GM18909 (cell line): ENCODE results near the gene REM2.
"Not testable (repeated sequence)": the region's sequence is repeated elsewhere in the genome, so short reads cannot be mapped to it uniquely, and the experiment has no call there.

Source experiments
- ATAC-seq: cut with Tn5 transposase; IDR thresholded peaks from one replicate; pipeline ENCODE4 v1.9.1; 2021; ENCODE audit warnings: mild to moderate bottlenecking; ENCODE audit not compliant: unreplicated experiment, poor library complexity

REM2 gene

DNA sequence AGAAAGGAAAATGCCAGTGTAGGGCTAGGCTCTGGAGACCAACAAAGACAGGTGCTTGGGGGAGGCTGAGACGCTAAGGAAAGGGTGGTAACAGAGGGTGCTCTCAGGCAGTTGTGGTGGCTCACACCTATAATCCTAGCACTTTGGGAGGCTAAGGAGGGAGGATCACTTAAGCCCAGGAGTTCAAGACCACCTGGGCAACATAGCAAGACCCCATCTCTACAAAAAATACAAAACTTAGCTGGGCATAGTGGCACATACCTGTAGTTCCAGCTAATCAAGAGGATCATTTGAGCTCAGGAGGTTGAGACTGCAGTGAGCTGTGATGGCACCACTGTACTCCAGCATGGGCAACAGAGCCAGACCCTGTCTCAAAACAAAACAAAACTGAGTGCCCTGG, 12.4 kb downstream of the REM2 start:
- ATAC-seq, result no peak

DNA sequence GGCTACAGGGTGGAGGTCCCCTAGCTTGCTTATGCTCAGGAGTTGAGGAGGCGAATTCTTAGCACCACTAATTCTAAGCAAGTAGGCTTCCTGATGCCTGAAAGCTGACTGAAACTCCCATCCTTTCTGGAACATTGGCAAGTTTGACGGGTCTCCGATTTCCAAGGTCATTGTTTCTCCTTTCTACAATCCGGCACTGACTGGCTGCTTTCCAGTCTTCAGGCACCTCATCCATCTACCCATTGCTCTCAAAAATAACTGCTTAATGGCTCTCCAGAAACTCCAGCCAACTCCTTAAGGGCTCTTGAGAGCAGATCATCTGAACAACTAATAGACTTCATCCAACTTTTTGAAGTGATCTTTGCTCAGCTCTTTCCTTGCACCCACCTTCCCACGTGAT, 13.3 kb downstream of the REM2 start:
- no peak for ATAC-seq

DNA sequence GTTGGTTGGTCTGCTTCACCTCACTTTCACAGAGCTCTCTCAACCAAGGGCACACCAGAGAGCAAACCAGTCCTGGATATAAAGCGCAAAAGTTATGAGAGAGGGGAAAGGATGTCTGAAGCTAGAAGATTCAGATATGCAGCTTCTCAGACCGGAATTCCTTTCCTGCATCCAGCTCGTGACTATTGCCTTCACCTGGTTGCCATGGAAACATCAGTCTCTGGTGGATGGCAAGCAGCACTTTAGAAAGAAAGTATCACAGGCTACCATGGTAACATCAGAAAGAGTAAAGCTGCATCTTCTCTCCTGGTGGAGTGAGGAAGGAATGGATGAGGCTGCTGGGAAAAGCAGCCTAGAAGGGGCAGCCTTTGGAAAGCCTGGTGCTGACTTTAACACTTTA, 13.7 kb downstream of the REM2 start:
- ATAC-seq, result no peak

DNA sequence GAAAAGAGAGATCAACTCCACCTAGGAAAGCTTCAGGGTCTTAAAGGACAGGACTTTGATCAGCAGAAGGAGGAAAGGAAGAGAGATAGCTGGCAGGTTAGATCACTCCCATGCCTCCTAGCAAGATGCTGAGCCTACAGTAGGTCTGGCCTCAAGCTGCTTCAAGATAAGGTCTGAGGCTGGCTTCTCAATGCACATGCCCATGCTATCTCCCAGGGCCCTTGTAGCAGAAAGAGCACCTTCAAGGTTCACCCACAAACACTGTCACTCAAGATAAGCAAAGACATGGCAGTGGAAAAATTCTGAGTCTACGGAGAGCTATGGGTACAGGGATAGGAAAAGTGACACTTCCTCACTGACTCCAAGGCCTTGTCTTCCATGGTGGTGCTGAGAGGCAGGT, 14.3 kb downstream of the REM2 start:
- ATAC-seq, result no peak

DNA sequence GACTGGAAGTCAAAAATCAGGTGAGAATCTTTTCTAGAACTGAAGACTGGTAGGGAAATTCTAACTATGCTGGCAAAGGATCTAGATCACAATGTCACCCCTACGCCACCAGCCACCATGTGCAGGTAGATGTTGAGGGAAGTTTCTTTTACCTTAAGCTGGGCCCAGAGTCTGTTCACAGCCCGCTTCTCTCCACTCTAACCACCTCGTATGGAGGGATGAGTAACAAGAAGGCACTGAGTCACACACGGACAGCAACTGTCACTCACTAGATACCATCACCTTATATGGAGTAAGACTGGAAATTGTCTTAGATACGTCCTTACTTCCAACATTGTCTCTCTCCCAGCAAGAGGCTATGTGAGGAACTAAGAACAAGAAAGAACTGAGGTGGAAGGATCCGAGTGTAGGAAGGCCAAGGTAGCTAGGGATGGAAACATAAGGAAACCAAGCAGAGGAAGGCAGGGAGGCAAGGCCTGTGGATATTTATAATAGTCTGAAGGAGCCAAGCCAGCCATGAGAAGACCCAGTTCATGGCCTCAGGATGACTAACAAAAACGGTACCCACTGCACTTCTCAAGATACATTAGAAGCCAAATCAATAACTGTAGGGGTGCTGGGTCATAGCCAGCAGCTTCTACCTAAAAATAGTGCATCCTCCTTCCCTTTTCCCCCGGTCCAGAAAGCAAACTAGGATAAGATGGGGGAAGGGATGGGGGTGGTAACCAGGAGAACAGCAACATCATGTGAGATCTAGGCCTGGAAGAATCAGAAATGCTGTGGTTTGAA, 15.5 kb downstream of the REM2 start:
- ATAC-seq, result no peak

DNA sequence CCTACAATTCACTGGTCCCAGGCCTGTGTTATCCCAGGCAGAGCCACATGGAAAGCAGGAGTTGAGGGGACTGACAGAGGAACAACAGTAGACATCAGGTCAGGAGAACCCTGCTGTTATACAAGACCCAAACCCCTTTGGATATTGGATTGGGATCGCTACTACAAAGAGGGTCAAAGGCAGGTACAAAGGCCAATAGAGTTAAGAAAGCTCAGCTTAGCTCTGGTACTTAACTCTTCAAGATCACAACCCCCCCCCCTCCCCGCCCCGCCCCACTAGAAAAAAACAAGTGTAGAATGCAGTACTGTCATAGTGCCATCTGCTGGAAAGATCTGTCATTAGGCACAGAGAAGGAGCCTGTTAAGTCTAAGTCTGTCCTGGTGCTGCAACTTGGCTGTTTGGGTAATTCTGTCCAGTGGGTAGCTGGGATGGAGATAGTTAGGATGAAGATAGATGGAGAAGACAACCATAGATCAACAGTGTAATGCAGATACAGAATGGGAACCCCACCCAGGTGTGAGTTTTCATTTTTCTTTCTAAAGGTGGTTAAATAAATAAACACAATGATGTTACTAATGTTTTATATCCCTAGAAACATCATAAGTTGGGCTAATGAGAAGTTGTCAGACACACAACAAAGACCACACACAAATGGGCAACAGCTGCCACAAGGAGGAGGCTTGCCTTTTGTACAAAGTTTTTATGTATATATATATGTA, 17.2 kb downstream of the REM2 start:
- peak; percentile 60 for ATAC-seq

DNA sequence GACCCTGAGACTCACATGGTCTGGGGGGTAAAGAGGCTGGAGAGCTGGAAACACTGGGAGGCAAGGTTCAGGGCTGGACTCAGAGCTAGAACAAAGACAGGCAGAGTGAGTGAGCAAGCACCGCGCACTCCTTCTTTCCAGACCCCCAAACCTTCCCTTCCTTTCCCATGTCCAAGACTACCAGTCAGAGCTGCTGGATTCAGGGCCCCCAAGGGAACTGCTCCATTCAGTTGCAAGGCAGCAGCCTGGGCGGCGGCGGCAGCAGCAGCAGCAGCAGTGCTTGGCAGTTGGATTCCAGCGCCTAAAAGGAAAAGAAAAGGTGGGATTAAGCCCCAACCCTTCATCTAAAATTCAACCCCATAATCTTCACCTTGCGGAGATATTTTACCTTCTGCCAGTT, 18.8 kb downstream of the REM2 start:
- ATAC-seq, result no peak

DNA sequence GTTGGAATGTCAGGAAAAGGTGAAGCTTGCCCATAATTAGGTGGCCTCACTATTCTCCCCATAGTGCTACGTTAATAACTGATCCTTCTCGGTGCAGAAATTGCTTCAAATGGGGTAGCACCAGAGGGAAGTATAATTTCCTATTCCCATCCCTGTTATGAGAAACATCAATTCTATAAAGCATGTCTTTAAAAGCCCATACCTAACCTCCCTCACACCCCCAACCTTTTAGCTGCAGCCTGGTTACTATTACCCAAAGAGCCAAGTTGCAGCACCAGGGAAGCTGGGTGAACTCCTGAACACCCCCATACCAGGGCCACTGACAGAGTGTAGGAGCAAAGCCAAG, 20.7 kb downstream of the REM2 start:
- ATAC-seq, result no peak

DNA sequence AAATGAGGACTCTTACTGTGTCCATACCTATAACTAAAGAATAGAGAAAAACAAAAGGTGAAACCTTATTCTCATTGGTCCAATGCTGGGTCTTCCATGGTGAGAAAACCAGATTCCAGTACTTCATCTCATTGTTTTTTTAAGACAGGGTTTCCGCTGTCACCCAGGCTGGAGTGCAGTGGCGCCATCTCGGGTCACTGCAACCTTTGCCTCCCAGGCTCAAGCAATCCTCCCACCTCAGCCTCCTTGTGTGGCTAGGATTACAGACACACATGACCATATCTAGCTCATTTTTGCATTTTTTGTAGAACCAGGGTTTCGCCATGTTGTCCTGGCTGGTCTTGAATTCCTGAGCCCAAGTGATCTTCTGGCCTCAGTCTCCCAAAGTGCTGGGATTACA, 22.6 kb downstream of the REM2 start:
- ATAC-seq, result no peak

DNA sequence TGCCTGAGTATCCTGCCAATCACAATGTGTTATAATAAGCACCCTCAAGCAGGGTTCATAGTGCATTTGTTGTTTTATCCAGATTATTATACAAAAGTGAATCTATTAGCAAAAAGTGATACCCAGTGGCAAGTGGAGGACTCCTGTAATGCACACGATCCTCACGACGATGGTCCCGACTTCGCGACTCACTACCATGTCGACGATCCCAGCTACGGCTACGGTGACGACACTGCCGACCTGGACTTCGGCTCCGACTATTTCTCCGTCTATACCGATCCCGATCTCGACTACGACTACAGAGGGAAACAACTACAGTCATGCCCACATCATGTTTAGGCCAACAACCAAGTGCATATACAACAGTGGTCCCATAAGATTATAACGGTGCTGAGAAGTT, 23.1 kb downstream of the REM2 start:
- ATAC-seq, result no peak

DNA sequence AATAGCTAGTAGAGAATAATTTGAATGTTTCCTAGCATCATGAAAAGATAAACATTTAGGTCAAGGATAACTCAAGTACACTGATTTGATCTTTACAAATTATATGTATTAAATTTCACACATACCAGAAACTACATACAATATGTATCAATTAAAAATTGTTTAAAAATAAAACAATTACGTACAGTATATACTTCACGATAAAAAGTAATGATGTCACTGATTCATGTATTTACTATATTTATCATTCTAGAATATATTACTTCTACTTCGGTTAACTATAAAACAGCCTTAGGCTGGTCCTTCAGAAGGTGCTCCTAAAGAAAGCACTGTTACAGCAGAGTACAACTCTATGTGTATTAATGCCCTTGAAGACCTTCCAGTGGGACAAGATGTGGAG, 24.4 kb downstream of the REM2 start:
- no peak for ATAC-seq

DNA sequence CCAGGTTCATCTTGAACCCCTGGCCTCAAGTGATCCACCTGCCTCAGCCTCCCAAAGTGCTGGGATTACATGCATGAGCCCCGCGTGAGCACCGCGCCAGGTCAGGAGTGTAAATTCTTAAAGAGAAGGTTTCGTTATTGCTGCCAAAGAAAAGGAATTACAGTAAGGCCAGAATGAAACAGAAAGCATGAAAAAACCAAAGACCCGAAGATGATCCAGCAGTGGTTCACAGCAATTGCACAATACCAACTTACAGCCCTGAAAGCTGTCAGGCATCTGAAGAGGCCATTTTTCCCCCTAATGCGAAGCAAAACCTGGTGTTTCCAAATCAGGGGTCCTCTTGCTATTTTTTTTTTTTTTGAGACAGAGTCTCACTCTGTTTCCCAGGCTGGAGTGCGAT, 25.6 kb downstream of the REM2 start:
- ATAC-seq, result no peak

DNA sequence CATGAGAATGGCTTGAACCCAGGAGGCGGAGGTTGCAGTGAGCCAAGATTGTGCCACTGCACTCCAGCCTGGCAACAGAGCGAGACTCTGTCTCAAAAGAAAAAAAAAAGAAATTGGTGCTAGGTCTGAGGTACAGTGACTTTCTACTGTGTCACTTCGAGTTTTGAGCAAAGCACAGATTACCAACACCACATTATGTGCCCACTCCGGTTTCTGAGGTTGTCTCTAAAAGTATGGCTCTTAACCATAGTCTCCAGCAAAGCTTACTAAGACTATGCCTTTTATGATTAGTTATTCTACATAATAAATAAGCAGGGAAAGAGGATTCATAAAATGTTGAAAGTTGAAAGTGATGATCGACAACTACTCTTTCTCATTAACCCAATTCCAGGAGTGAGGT, 27.9 kb downstream of the REM2 start:
- ATAC-seq, result no peak

DNA sequence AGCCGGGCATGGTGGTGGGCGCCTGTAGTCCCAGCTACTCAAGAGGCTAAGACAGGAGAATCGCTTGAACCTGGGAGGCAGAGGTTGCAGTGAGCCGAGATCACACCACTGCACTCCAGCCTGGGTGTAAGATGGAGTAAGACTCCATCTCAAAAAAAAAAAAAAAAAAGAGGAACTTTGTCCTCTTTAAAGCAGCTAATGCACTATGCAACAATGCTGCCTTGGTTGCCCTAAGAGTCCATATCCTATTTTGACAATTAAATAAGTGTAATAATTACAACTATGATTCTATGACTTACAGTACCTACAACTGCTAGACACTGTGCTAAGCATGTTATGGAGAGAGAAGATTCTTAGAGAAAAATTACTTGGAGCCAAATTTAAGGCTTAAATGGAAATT, 31.8 kb downstream of the REM2 start:
- ATAC-seq, result not testable (repeated sequence)

DNA sequence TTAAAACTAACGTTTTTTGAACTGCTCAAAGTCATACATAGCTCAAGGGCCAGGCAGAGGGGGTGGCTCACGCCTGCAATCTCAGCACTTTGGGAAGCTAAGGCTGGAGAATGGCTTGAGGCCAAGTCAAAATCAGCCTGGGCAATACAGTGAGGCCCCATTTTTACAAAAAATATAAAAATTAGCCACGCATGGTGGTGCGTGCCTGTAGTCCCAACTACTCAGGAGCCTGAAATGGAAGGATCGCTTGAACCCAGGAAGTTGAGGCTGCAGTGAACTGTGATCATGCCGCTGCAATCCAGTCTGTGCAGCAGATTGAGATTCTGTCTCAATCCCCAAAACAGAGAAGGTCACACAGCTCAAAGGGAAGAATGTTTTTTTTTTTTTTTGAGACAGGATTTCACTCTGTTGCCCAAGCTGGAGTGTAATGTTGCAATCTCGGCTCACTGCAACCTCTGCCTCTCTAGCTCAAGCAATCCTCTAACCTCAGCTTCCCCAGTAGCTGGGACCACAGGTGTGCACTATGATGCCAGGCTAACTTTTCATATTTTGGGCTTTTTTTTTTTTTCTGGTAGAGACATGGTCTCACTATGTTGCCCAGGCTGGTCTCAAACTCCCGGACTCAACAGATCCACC, 33.0 kb downstream of the REM2 start:
- ATAC-seq, result no peak

DNA sequence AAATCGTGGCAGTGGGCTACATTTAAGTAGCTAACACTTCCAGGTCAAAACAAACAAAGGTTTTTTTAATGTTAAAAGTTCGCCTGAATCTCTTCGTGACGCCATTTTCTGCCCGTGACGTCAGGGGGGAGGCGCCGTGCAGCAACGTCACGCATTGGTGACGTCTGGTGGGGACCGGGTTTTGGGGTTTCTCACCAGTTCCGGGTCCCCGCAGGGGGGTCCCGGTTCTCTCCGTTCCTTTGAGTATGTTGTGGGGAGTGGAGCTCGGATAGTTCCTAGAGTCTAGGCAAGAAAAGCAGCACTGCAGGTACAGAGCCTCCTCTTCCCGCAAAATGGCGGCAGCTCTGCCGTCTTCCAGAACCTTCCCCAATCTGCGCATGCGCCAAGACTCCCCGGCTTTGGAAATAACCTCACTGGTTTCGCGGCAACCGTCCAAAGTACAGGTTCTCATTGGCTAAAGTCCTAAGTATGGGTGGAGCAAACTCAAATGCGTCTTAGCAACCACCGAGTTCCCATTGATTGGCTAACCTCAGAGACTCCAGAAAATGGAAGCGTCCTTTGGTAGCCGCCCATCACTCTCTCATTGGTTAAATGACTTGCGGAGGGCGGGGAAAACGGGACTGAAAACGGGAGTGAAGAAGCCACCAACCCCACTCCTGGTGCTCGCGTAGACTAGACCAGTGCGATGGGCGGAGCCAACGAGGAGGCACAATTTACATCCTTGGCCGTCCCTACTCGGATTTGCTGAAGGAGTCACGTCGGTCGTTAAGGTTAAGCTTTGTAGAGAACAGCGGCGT, 36.0 kb downstream of the REM2 start, which contains the start of gene RBM23:
Gene RBM23, minus strand, starts transcription at position 346 of the 797 bp plus-strand sequence.
- peak; percentile 93 for ATAC-seq

DNA sequence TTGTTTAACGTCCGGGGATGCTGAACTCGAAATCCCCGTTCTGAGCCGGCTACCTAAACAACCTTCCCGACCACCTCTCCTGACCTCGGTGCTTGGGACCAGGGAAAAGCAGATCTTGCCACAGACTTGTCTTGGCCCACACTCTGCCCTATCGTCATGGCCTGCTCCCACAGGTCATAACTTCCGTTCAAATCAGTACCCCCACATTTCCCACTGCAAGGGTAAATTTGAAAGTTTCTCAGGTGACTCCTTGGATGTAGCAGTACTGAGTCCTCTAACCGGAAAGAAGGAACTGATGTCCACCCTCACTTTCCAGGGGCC, 36.5 kb downstream of the REM2 start:
- no peak for ATAC-seq

DNA sequence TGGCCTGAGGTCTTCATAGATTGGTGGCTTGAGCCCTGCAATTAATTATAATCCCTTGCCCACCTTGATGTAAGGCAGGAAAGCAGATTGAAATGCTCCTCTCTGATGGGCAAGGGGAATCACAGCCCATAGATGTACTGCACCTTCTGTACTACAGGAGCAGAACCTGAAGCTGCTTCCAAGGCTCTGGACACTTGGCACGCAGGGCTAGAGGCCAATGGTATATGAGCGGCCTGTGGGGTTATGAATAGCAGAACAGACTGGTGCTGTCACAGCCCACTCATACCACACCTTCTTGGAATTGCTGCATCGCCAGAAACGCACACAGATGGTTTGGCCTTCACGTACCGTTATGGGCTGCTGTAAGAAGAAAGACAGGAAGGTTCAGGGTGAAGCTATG, 37.7 kb downstream of the REM2 start:
- no peak for ATAC-seq

DNA sequence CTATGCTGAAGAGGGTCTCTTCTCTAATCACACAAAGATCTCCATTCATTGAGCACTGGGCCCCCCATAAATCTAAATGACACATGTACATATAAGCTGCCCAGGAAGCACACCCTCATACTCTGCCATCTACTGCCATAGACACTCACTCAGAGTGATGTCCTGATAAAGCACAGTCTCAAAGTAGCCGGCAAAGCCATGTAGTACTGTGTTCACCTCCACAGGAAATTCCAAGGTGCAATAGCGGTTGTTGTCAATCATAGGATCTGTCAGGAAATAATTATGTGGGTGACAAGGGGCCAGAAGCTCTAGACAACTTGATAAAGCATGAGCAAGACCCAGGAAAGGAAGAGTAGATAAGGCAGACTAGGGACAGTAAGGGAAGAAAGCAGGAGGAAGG, 39.3 kb downstream of the REM2 start:
- no peak for ATAC-seq

DNA sequence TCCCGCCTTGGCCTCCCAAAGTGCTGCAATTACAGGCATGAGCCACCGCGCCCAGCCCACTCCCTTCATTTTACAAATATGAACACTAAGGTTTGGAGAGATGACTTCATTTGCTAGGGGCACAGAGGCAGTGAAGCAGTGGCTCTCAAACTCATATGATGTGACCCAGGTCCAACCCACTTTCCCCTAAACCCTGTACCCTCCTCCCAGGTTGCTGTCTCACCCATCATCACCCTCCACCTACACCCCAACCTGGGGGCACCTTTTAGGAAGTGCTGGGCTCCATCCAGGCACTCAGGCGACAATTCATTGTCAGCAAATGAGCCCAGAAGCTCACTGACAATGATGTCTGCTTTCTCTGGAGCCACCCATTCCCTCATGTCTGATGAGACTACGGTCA, 40.7 kb downstream of the REM2 start:
- no peak for ATAC-seq

DNA sequence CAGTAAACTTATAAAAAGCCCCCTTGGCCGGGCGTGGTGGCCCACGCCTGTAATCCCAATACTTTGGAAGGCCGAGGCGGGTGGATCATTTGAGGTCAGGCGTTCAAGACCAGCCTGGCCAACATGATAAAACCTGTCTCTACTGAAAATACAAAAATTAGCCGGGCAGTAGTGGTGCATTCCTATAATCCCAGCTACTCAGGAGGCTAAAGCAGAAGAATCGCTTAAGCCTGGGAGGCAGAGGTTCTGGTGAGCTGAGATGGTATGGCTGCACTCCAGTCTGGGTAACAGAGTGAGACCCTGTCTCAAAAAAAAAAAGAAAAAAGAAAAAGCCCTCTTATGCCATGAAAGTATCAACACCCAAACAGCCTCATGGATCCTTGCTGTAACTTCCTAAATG, 42.5 kb downstream of the REM2 start:
- no peak for ATAC-seq
